GM12873 (cell line): ENCODE measurements around the gene TP53AIP1.

Experiments used
- CTCF ChIP-seq: IDR thresholded peaks from 2 replicates; pipeline ENCODE4 v1.5.1; 2012; ENCODE audit warnings: low read depth, mild to moderate bottlenecking, moderate library complexity, low read length, control low read depth; ENCODE audit not compliant: insufficient read depth; ENCODE audit errors: missing control alignments

The TP53AIP1 gene

GRCh38 chr11:128926000-128926399, 16.7 kb downstream of the TP53AIP1 start:
- no peak for TF ChIP-seq CTCF

GRCh38 chr11:128925250-128925600, 17.4 kb downstream of the TP53AIP1 start:
- TF ChIP-seq CTCF, result no peak

- no peak for TF ChIP-seq CTCF
Measured at GRCh38 chr11:128924510-128925249, 18.0 kb downstream of the TP53AIP1 start.

GRCh38 chr11:128924104-128924503, 18.6 kb downstream of the TP53AIP1 start:
- TF ChIP-seq CTCF, result no peak

- no peak for TF ChIP-seq CTCF
Measured at GRCh38 chr11:128921793-128922192, 20.9 kb downstream of the TP53AIP1 start.

GRCh38 chr11:128920666-128921065, 22.0 kb downstream of the TP53AIP1 start:
- no peak for TF ChIP-seq CTCF

GRCh38 chr11:128919216-128919615, 23.5 kb downstream of the TP53AIP1 start:
- TF ChIP-seq CTCF, result no peak
